ENCODE data around the gene DISC1. TPM values are rescaled to one million over a fixed set of nuclear protein-coding genes. Genes with fewer than 3 reads are reported as not detected.

Gene DISC1
- total RNA-seq, 2 experiments from 2014 or later = 19.8 to 20.0 TPM

- Histone ChIP-seq H3K27ac (ENCODE audit: low read depth in 1 of 2, low read length in 2 of 2) (no peak overlapping the region), H3K4me3 (ENCODE audit: low read length) (no peak overlapping the region), H3K27me3 (ENCODE audit: control insufficient read depth in 1 of 2, insufficient read depth in 2 of 2, low read length in 2 of 2) (no peaks in the 10 kb centered on the region), H3K9me3 (ENCODE audit: control insufficient read depth in 1 of 2, insufficient read depth in 1 of 2, low read length in 2 of 2) (no peaks in the 10 kb centered on the region), H3K4me1 (ENCODE audit: insufficient read depth, low read length) (no peaks in the 10 kb centered on the region), H3K36me3 (ENCODE audit: insufficient read depth, low read length) (no peaks in the 10 kb centered on the region)
- DNase-seq (no peak), ATAC-seq (ENCODE audit: poor library complexity) (no peak)
- Mint-ChIP-seq H3K4me3 (no peak overlapping the region), H3K9me3 (peaks cover 3% of the 10 kb centered on the region), H3K27me3 (no peaks in the 10 kb centered on the region), H3K27ac (no peak overlapping the region), H3K36me3 (ENCODE audit: low read depth) (peaks cover 74% of the 10 kb centered on the region), H3K4me1 (ENCODE audit: low read depth) (no peaks in the 10 kb centered on the region)
- POLR2A ChIA-PET = no interaction called here
- CTCF ChIA-PET = no interaction called here
- intact Hi-C loops (cut with DNase I, micrococcal nuclease) = no loop called here
- no peak for TF ChIP-seq CTCF (IDR thresholded peaks at IDR 0.05)
These were observed 167.3 kb downstream of the DISC1 start for GRCh38 chr1:231793893-231794292.

- CTCF ChIA-PET = no interaction called here
- H3K9me3 Mint-ChIP-seq = peaks cover 6% of the 10 kb centered on the region
These were observed 169.6 kb downstream of the DISC1 start for GRCh38 chr1:231796141-231796540.

GRCh38 chr1:231799363-231799986 lies 172.9 kb downstream of the DISC1 start:
- ATAC-seq (ENCODE audit: poor library complexity) (no peak), DNase-seq (no peak)
- no peak overlapping the region for H3K4me3 ChIP-seq (ENCODE audit: low read length)
- H3K4me1 ChIP-seq (ENCODE audit: insufficient read depth, low read length) = no peaks in the 10 kb centered on the region
- no peaks in the 10 kb centered on the region for H3K9me3 ChIP-seq (ENCODE audit: control insufficient read depth in 1 of 2, insufficient read depth in 1 of 2, low read length in 2 of 2)
- intact Hi-C loops (cut with DNase I, micrococcal nuclease) = no loop called here
- H3K9me3 Mint-ChIP-seq = peaks cover 6% of the 10 kb centered on the region
- no peaks in the 10 kb centered on the region for H3K27me3 ChIP-seq (ENCODE audit: control insufficient read depth in 1 of 2, insufficient read depth in 2 of 2, low read length in 2 of 2)
- ChIA-PET POLR2A (no interaction called here), CTCF (interaction anchor here (1.6 kb wide), 1 partner anchor 43 kb away, joined by 3 read pairs; no protein-coding TSS in a partner anchor)
- H3K36me3 Mint-ChIP-seq (ENCODE audit: low read depth) = peaks cover 79% of the 10 kb centered on the region
- peak overlapping the region; percentile 62 for H3K27ac Mint-ChIP-seq
- no peaks in the 10 kb centered on the region for H3K27me3 Mint-ChIP-seq
- TF ChIP-seq CTCF (IDR thresholded peaks at IDR 0.05) = no peak
- no peak overlapping the region for H3K4me3 Mint-ChIP-seq
- H3K4me1 Mint-ChIP-seq (ENCODE audit: low read depth) = no peaks in the 10 kb centered on the region
- H3K27ac ChIP-seq (ENCODE audit: low read depth in 1 of 2, low read length in 2 of 2) = no peak overlapping the region
- peaks cover 5% of the 10 kb centered on the region for H3K36me3 ChIP-seq (ENCODE audit: insufficient read depth, low read length)

More at GRCh38 chr1:231796141-231796540, 169.6 kb downstream of the DISC1 start:
- no peaks in the 10 kb centered on the region for H3K4me1 Mint-ChIP-seq (ENCODE audit: low read depth)
- H3K36me3 ChIP-seq (ENCODE audit: insufficient read depth, low read length) = peaks cover 5% of the 10 kb centered on the region
- H3K27ac ChIP-seq (ENCODE audit: low read depth in 1 of 2, low read length in 2 of 2) = no peak overlapping the region
- no peaks in the 10 kb centered on the region for H3K27me3 Mint-ChIP-seq
- H3K4me1 ChIP-seq (ENCODE audit: insufficient read depth, low read length) = no peaks in the 10 kb centered on the region
- no peaks in the 10 kb centered on the region for H3K27me3 ChIP-seq (ENCODE audit: control insufficient read depth in 1 of 2, insufficient read depth in 2 of 2, low read length in 2 of 2)
- DNase-seq (no peak), ATAC-seq (ENCODE audit: poor library complexity) (no peak)
- H3K9me3 ChIP-seq (ENCODE audit: control insufficient read depth in 1 of 2, insufficient read depth in 1 of 2, low read length in 2 of 2) = no peaks in the 10 kb centered on the region
- H3K36me3 Mint-ChIP-seq (ENCODE audit: low read depth) = peaks cover 72% of the 10 kb centered on the region
- intact Hi-C loops (cut with DNase I, micrococcal nuclease) = no loop called here
- H3K4me3 Mint-ChIP-seq = no peak overlapping the region
- POLR2A ChIA-PET = no interaction called here
- H3K27ac Mint-ChIP-seq = no peak overlapping the region
- H3K4me3 ChIP-seq (ENCODE audit: low read length) = no peak overlapping the region
- TF ChIP-seq CTCF (IDR thresholded peaks at IDR 0.05) = no peak

Measured in CD4-positive, alpha-beta T cell (primary cell).